ENCODE results near the gene UGT1A9.
"Not testable (repeated sequence)": the region's sequence is repeated elsewhere in the genome, so short reads cannot be mapped to it uniquely, and the experiment has no call there.

The UGT1A9 gene

GRCh38 chr2:233671290-233672161 lies at the start of gene UGT1A9:
Gene UGT1A9 (plus strand): TSS chr2:233671898. CDS start chr2:233671935, 37 bp downstream.
- DNase-seq (ENCODE audit: low read depth), result no peak

GRCh38 chr2:233627331-233628025 lies 44.2 kb upstream of the UGT1A9 start:
- no peak for DNase-seq (ENCODE audit: low read depth)

- not testable (repeated sequence) for DNase-seq (ENCODE audit: low read depth)
Observed at GRCh38 chr2:233636306-233636705, 35.4 kb upstream of the UGT1A9 start, which contains the start of gene UGT1A10. Gene UGT1A10 (plus strand): TSS chr2:233636448. CDS start chr2:233636523, 75 bp downstream.

GRCh38 chr2:233638836-233639235 lies 32.9 kb upstream of the UGT1A9 start:
- no peak for DNase-seq (ENCODE audit: low read depth)

- no peak for DNase-seq (ENCODE audit: low read depth)
Observed at GRCh38 chr2:233639860-233640259, 31.8 kb upstream of the UGT1A9 start.

- no peak for DNase-seq (ENCODE audit: low read depth)
Observed at GRCh38 chr2:233643128-233643527, 28.6 kb upstream of the UGT1A9 start.

- DNase-seq (ENCODE audit: low read depth), result not testable (repeated sequence)
Observed at GRCh38 chr2:233646033-233646432, 25.7 kb upstream of the UGT1A9 start.

- no peak for DNase-seq (ENCODE audit: low read depth)
Observed at GRCh38 chr2:233650981-233651380, 20.7 kb upstream of the UGT1A9 start.

GRCh38 chr2:233651430-233651829 lies 20.3 kb upstream of the UGT1A9 start:
- no peak for DNase-seq (ENCODE audit: low read depth)

- no peak for DNase-seq (ENCODE audit: low read depth)
Observed at GRCh38 chr2:233654501-233654900, 17.2 kb upstream of the UGT1A9 start.

- DNase-seq (ENCODE audit: low read depth), result no peak
Observed at GRCh38 chr2:233655043-233655442, 16.7 kb upstream of the UGT1A9 start.

GRCh38 chr2:233655943-233656342 lies 15.8 kb upstream of the UGT1A9 start:
- not testable (repeated sequence) for DNase-seq (ENCODE audit: low read depth)

- no peak for DNase-seq (ENCODE audit: low read depth)
Observed at GRCh38 chr2:233656443-233656842, 15.3 kb upstream of the UGT1A9 start.

GRCh38 chr2:233658610-233659009 lies 13.1 kb upstream of the UGT1A9 start:
- DNase-seq (ENCODE audit: low read depth), result no peak

GRCh38 chr2:233663911-233664310 lies 7.8 kb upstream of the UGT1A9 start:
- DNase-seq (ENCODE audit: low read depth), result no peak

- DNase-seq (ENCODE audit: low read depth), result no peak
Observed at GRCh38 chr2:233668605-233669260, 3.0 kb upstream of the UGT1A9 start.

GRCh38 chr2:233672886-233673285 lies 1.2 kb downstream of the UGT1A9 start:
- DNase-seq (ENCODE audit: low read depth), result no peak

- DNase-seq (ENCODE audit: low read depth), result no peak
Observed at GRCh38 chr2:233673896-233674295, 2.2 kb downstream of the UGT1A9 start.

- no peak for DNase-seq (ENCODE audit: low read depth)
Observed at GRCh38 chr2:233674314-233674713, 2.6 kb downstream of the UGT1A9 start.

- DNase-seq (ENCODE audit: low read depth), result no peak
Observed at GRCh38 chr2:233674995-233675394, 3.3 kb downstream of the UGT1A9 start.

- no peak for DNase-seq (ENCODE audit: low read depth)
Observed at GRCh38 chr2:233676046-233676445, 4.3 kb downstream of the UGT1A9 start.

- DNase-seq (ENCODE audit: low read depth), result no peak
Observed at GRCh38 chr2:233679196-233679595, 7.5 kb downstream of the UGT1A9 start.
